Mucosa of descending colon (tissue), 3 donors: ENCODE results near the gene SEMG1. TPM values are rescaled to one million over a fixed set of nuclear protein-coding genes. Genes with fewer than 3 reads are reported as not detected.
A peak's percentile ranks its signal among the peaks of the same experiment; 100 is the strongest.

Experiments
- ATAC-seq: fragments of 200-7000 bp; cut with Tn5 transposase; one replicate; pipeline ENCODE4 v1.9.1; 2020; ENCODE audit warnings: mild to moderate bottlenecking, moderate library complexity
- DNase-seq, 3 donors: peaks; one replicate each; pipeline ENCODE4 v3.0.0-alpha.2; 2020
- H3K36me3 ChIP-seq: fragments of 200-600 bp; one replicate; pipeline ENCODE4 v1.8.0; 2021; ENCODE audit warnings: low read depth, mild to moderate bottlenecking
- H3K4me1 ChIP-seq: fragments of 200-600 bp; one replicate; pipeline ENCODE4 v1.8.0; 2021; ENCODE audit warnings: low read depth, mild to moderate bottlenecking
- H3K4me3 ChIP-seq: fragments of 200-600 bp; one replicate; pipeline ENCODE4 v1.8.0; 2021; ENCODE audit warnings: mild to moderate bottlenecking
- H3K9me3 ChIP-seq: fragments of 200-600 bp; one replicate; pipeline ENCODE4 v1.8.0; 2021; ENCODE audit warnings: mild to moderate bottlenecking
- intact Hi-C, 2 donors: fragments of 100-400 bp; cut with DNase I in 1 of 2; cut with micrococcal nuclease in 1 of 2; formaldehyde crosslinking; loops; one replicate each; pipeline versions ENCODE4 v1.11.0 to v1.11.1; 2022; cut with DNase I, micrococcal nuclease
- long read RNA-seq, 2 donors: library from polyadenylated mRNA; unstranded; transcript quantifications; one replicate each; pipeline ENCODE4 v2.0.0, GENCODE V29; 2019 to 2021
- total RNA-seq, 3 donors: library from RNA; stranded (reverse); fragmentation: NEBNext Ultra II Directional in 2 of 3; extraction: Animal tissue kit (Norgen Biotek cat#: 25700) in 2 of 3; gene quantifications; one replicate each; pipeline versions ENCODE4 v1.2.1 to v1.2.4, GENCODE V29; 2021 to 2023
- TF ChIP-seq, protein P1 (sequence below): fragments of 200-600 bp; IDR thresholded peaks from one replicate; pipeline ENCODE4 v1.8.0; 2022; ENCODE audit warnings: antibody characterized with exemption, mild to moderate bottlenecking
- donor health status: DM: no; HTN: no; CAD: no; lungs with moderate emphysema.
- donor health status: DM: no; HTN: no; CAD: no.
- donor health status: DM: no; HTN: yes; CAD: no.

The SEMG1 gene, protein sequence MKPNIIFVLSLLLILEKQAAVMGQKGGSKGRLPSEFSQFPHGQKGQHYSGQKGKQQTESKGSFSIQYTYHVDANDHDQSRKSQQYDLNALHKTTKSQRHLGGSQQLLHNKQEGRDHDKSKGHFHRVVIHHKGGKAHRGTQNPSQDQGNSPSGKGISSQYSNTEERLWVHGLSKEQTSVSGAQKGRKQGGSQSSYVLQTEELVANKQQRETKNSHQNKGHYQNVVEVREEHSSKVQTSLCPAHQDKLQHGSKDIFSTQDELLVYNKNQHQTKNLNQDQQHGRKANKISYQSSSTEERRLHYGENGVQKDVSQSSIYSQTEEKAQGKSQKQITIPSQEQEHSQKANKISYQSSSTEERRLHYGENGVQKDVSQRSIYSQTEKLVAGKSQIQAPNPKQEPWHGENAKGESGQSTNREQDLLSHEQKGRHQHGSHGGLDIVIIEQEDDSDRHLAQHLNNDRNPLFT
- total RNA-seq, result not detected
- long read RNA-seq, donor 1, result 0 reads
- long read RNA-seq, donor 2, result 0 reads

DNA sequence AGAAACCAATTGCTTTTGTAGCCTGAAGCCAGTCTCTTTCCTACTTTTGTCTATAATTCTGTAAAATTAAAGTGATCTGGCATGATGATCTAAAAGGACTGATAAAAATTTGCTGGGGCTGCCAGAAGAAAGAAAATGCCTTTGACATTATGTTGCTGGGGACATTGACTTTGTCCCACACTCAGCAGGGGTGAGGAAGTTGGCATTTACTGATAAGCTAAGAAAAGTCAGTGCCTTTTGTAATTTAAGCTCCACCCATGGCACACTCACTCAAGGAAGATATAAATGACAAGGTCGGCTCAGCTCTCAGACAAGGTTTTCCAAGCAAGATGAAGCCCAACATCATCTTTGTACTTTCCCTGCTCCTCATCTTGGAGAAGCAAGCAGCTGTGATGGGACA, at the start of gene SEMG1:
Gene SEMG1, plus strand, starts transcription at position 309 of the 400 bp plus-strand sequence. Its CDS starts 21 bp downstream, at position 330.
- Histone ChIP-seq H3K4me3 (no peak within 1 kb of the TSS), H3K36me3 (no peaks in the 10 kb centered on the region), H3K4me1 (no peaks in the 10 kb centered on the region), H3K9me3 (peaks cover 6% of the 10 kb centered on the region)
- intact Hi-C loops, result no loop called here
- ATAC-seq, result peak; percentile 78
- peak in 1 of 3 donors; percentile 16 for DNase-seq
- TF ChIP-seq, protein P1, sequence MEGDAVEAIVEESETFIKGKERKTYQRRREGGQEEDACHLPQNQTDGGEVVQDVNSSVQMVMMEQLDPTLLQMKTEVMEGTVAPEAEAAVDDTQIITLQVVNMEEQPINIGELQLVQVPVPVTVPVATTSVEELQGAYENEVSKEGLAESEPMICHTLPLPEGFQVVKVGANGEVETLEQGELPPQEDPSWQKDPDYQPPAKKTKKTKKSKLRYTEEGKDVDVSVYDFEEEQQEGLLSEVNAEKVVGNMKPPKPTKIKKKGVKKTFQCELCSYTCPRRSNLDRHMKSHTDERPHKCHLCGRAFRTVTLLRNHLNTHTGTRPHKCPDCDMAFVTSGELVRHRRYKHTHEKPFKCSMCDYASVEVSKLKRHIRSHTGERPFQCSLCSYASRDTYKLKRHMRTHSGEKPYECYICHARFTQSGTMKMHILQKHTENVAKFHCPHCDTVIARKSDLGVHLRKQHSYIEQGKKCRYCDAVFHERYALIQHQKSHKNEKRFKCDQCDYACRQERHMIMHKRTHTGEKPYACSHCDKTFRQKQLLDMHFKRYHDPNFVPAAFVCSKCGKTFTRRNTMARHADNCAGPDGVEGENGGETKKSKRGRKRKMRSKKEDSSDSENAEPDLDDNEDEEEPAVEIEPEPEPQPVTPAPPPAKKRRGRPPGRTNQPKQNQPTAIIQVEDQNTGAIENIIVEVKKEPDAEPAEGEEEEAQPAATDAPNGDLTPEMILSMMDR, result no peak

DNA sequence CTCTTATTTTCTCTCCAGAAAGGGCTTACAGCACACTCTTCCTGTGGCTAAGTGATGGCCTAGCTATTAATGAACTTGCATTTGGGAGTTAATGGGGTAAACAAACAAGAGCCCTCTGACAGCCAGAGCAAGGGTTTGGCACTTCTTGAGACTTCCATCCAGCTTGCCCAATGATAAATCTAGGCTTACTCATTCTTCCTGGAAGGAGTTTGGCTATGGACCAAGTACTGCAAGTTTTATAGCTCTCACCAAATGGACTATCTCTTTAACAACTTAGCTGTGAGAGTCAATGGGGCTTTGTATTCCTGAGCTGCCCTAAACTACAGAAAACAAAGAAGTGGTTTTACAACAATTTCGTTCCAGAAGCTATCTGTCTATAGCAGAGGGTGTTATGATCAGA, 48.9 kb upstream of the SEMG1 start:
- Histone ChIP-seq H3K36me3 (no peaks in the 10 kb centered on the region), H3K4me3 (no peak overlapping the region), H3K9me3 (peaks cover 18% of the 10 kb centered on the region), H3K4me1 (peaks cover 8% of the 10 kb centered on the region)
- intact Hi-C loops, result no loop called here
- ATAC-seq, result peak; percentile 98
- DNase-seq, result peak in 1 of 3 donors; percentile 70
- TF ChIP-seq, protein P1, result no peak

DNA sequence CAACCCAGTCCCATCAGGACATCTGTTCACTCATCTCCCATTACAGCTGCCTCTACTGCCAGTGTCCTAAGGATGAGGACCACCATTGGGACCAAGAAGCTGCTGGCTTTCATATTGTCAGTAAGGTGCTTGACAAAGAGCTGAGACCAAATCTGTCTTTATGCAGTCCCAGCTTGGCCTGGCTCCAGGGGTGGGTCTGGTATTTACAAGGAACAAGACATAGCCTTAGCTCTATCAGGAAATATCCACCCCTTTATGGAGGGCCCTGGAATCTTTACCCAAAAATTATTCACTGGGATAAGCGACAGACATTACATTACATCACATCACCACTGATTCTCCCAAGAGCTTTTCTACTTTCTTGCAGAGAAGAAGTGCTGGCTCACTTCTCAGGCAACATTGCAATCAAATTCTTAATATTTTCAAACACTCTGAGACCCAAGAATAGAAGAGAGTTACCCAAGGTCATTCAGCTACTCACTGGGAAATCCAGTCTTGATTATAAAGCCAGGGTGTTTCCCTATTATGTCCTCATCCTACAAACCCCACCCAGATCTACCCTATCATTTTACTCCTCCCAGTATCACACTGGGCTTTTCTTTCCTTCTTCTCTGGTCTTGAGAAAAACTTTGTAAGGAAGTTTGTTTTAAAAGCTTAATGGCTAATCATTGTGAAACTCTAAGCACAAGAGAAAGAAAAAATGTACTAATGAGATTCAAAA, 43.6 kb upstream of the SEMG1 start:
- Histone ChIP-seq H3K36me3 (no peaks in the 10 kb centered on the region), H3K9me3 (peaks cover 11% of the 10 kb centered on the region), H3K4me3 (no peak overlapping the region), H3K4me1 (peaks cover 8% of the 10 kb centered on the region)
- intact Hi-C loops, result no loop called here
- ATAC-seq (peak; percentile 97), DNase-seq (peak; percentile 83 to 86 (median 85))
- TF ChIP-seq, protein P1, result no peak

DNA sequence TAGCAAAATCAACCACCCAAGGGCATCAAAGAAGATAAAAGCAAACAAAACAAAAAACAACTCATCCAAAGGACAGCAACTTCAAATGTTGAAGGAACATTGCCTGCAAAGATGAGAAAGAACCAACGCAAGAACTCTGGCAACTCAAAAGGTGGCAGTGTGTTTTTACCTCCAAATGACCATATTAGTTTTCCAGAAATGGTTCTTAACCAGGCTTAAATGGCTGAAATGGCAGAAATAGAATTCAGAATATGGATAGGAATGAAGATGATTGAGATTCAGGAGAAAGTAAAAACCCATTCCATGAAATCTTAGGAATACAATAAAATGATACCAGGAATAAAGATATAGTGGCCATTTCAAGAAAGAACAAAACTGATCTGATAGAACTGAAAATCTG, 41.9 kb upstream of the SEMG1 start:
- H3K9me3 ChIP-seq, result peaks cover 3% of the 10 kb centered on the region
- no peaks in the 10 kb centered on the region for H3K36me3 ChIP-seq
- TF ChIP-seq, protein P1, result no peak
- no peak for DNase-seq
- ATAC-seq, result no peak
- H3K4me3 ChIP-seq, result no peak overlapping the region
- peaks cover 8% of the 10 kb centered on the region for H3K4me1 ChIP-seq
- intact Hi-C loops, result no loop called here

DNA sequence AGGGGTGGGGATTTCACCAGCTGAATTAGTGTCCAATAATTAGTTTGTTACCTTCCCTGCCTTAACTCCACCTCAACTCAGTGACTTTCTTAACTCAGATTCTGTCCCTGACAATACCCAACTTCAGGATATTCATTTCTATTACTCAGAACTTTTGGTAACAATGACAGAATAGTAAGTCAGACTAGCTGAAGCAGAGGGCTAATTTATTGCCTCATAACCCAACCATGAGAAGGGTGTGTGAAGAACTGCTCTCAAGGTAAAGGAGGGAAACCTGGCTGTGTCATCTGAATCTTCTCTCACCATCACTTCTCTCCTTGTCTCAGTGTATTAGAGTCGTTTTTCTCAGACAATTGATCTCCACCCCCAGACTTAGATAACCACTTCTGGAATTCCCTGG, 33.3 kb upstream of the SEMG1 start:
- intact Hi-C loops, result no loop called here
- Histone ChIP-seq H3K9me3 (no peaks in the 10 kb centered on the region), H3K36me3 (no peaks in the 10 kb centered on the region), H3K4me1 (peaks cover 2% of the 10 kb centered on the region), H3K4me3 (no peak overlapping the region)
- TF ChIP-seq, protein P1, result no peak
- ATAC-seq (no peak), DNase-seq (no peak)
